Umbilical cord (tissue), 2 donors: ENCODE measurements around the gene FNDC8. TPM values are rescaled to one million over a fixed set of nuclear protein-coding genes. Genes with fewer than 3 reads are reported as not detected.
A peak's percentile ranks its signal among the peaks of the same experiment; 100 is the strongest.
"Not testable (repeated sequence)": the region's sequence is repeated elsewhere in the genome, so short reads cannot be mapped to it uniquely, and the experiment has no call there.

ENCODE experiments used
- DNase-seq: peaks from one replicate; pipeline ENCODE4 v3.0.0-alpha.2; 2015; ENCODE audit warnings: low spot score
- total RNA-seq: library from RNA; depleted of rRNA; stranded (reverse); fragments of >200 nt; gene quantifications from one replicate; pipeline ENCODE4 v1.2.3, GENCODE V29; 2014; ENCODE audit warnings: low replicate concordance; ENCODE audit not compliant: insufficient read depth

Gene FNDC8
- not detected for total RNA-seq

GRCh38 chr17:35121315-35121714, at the start of gene FNDC8:
Gene FNDC8, plus strand, starts transcription at chr17:35121615. Its CDS starts 79 bp downstream, at chr17:35121694.
- no peak for DNase-seq

GRCh38 chr17:35073183-35073790, 48.1 kb upstream of the FNDC8 start:
- no peak for DNase-seq

GRCh38 chr17:35073991-35074627, 47.3 kb upstream of the FNDC8 start:
- no peak for DNase-seq

- no peak for DNase-seq
These were observed 46.4 kb upstream of the FNDC8 start for GRCh38 chr17:35074711-35075707.

- no peak for DNase-seq
These were observed 44.5 kb upstream of the FNDC8 start for GRCh38 chr17:35076874-35077273.

- DNase-seq, result no peak
These were observed 41.6 kb upstream of the FNDC8 start for GRCh38 chr17:35079547-35080423.

- DNase-seq, result no peak
These were observed 40.9 kb upstream of the FNDC8 start for GRCh38 chr17:35080536-35080935.

- no peak for DNase-seq
These were observed 39.8 kb upstream of the FNDC8 start for GRCh38 chr17:35081638-35082037.

- peak; percentile 2 for DNase-seq
These were observed 39.2 kb upstream of the FNDC8 start for GRCh38 chr17:35082073-35082657.

- DNase-seq, result no peak
These were observed 38.3 kb upstream of the FNDC8 start for GRCh38 chr17:35083071-35083470.

GRCh38 chr17:35084987-35085386, 36.4 kb upstream of the FNDC8 start:
- no peak for DNase-seq

- DNase-seq, result no peak
These were observed 35.3 kb upstream of the FNDC8 start for GRCh38 chr17:35086164-35086563.

- DNase-seq, result no peak
These were observed 34.4 kb upstream of the FNDC8 start for GRCh38 chr17:35086931-35087573.

GRCh38 chr17:35087731-35088355, 33.6 kb upstream of the FNDC8 start:
- DNase-seq, result peak; percentile 9

GRCh38 chr17:35088356-35088880, 33.0 kb upstream of the FNDC8 start:
- peak; percentile 71 for DNase-seq

- peak; percentile 87 for DNase-seq
These were observed 32.4 kb upstream of the FNDC8 start for GRCh38 chr17:35088881-35089585.

- peak; percentile 45 for DNase-seq
These were observed 31.7 kb upstream of the FNDC8 start for GRCh38 chr17:35089586-35090296.

- DNase-seq, result not testable (repeated sequence)
These were observed 30.7 kb upstream of the FNDC8 start for GRCh38 chr17:35090707-35091106.
